Right lobe of liver (tissue), 6 donors: ENCODE data around the gene CD2AP. TPM values are rescaled to one million over a fixed set of nuclear protein-coding genes. Genes with fewer than 3 reads are reported as not detected.

Source experiments
- ATAC-seq, 4 donors: fragments of 200-7000 bp; cut with Tn5 transposase; one replicate each; pipeline ENCODE4 v1.9.1; 2020; ENCODE audit warnings: mild to moderate bottlenecking in 4 of 4, moderate library complexity in 4 of 4
- DNase-seq, 3 donors: peaks; one replicate each; pipeline ENCODE4 v3.0.0-alpha.2; 2020
- H3K27ac ChIP-seq, 3 donors: fragments of 200-600 bp; one replicate each; pipeline ENCODE4 v1.8.0; 2022
- H3K27me3 ChIP-seq, 2 donors: fragments of 200-600 bp; one replicate each; pipeline ENCODE4 v1.8.0; 2022
- H3K36me3 ChIP-seq, 4 donors: fragments of 200-600 bp; sonication (generic) in 1 of 4; one replicate each; pipeline versions ENCODE4 v1.5.1 to v1.8.0; 2017 to 2022; ENCODE audit warnings: control low read depth in 1 of 4
- H3K4me1 ChIP-seq, 4 donors: fragments of 200-600 bp; sonication (generic) in 1 of 4; one replicate each; pipeline versions ENCODE4 v1.5.1 to v1.8.0; 2017 to 2022; ENCODE audit warnings: control low read depth in 1 of 4
- H3K4me3 ChIP-seq, 3 donors: fragments of 200-600 bp; one replicate each; pipeline ENCODE4 v1.8.0; 2022
- H3K9me3 ChIP-seq, 4 donors: fragments of 200-600 bp; sonication (generic) in 1 of 4; one replicate each; pipeline versions ENCODE4 v1.5.1 to v1.8.0; 2017 to 2022; ENCODE audit warnings: control low read depth in 1 of 4
- POLR2A ChIP-seq: fragments of 450-650 bp; IDR thresholded peaks from one replicate; pipeline ENCODE4 v1.6.1; 2017; ENCODE audit warnings: antibody characterized with exemption, mild to moderate bottlenecking
- WGBS: methylation state at CpG from one replicate; pipeline ENCODE4 v1.1.6; 2018; ENCODE audit warnings: low coverage, low lambda C conversion rate; ENCODE audit not compliant: insufficient coverage; ENCODE audit errors: missing lambda C conversion rate; 5-methylcytosine and 5-hydroxymethylcytosine counted together
- intact Hi-C, 2 donors: fragments of 100-400 bp; cut with DNase I; formaldehyde crosslinking; loops; one replicate each; pipeline versions ENCODE4 v1.11.2 to v1.14.1; 2022
- total RNA-seq, 6 experiments: library from RNA; depleted of rRNA in 2 of 6; stranded (reverse); fragments of >200 nt in 2 of 6; fragmentation: NEBNext Ultra II Directional in 3 of 6; extraction: Animal tissue kit (Norgen Biotek cat#: 25700) in 3 of 6; gene quantifications; one replicate each; pipeline versions ENCODE4 v1.1.0 to v1.2.4, GENCODE V29; 2016 to 2023
- TF ChIP-seq, protein P1 (sequence below), 4 donors: fragments of 200-600 bp in 3 of 4; fragments of 450-650 bp in 1 of 4; IDR thresholded peaks; one replicate each; pipeline versions ENCODE4 v1.5.1 to v1.8.0; 2016 to 2022; ENCODE audit warnings: antibody characterized with exemption in 4 of 4, mild to moderate bottlenecking in 2 of 4
- donor health status: DM: no; HTN: yes; CAD: no.
- donor health status: DM: no; HTN: no; CAD: no.
- donor health status: DM: no; HTN: no; CAD: no.
- donor health status: DM: no; HTN: yes; CAD: no.
- donor health status: DM: no; HTN: yes; CAD: no.

CD2AP gene
- total RNA-seq, 6 experiments from 2014 or later, result 12.0 to 24.8 (median 15.1) TPM

DNA sequence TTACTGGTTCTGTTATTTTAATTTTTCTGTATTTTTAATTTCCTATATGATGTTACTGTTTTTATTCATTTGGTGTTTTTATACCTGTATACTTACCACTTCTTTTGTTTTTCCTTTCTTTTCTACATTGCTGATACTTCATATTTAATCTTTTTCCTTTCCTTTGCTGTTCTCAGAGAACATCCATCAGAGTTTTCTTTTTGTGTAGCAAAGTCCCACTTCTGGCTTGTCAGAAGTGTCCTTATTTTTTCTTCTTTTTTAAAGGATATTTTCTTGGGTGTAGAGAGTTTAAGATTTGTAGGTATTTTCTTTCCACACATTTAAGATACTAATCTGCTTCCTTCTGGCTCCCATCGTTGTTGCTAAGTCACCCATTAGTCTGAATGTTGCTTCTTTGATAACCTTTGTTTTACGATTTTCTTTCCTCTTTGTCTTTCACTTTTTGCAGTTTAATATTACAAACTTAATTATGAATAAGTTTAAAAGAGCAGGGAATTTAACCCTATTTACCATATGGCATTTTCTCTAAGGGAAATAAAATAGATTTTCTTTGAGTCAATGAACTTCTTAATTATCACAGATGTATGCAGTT is 18.5 kb downstream of the CD2AP start:
- intact Hi-C loops, result no loop called here
- Histone ChIP-seq H3K9me3 (no peaks in the 10 kb centered on the region), H3K27ac (no peak overlapping the region), H3K4me1 (peaks cover 0 to 3% (median 0%) of the 10 kb centered on the region in 4 donors), H3K27me3 (no peaks in the 10 kb centered on the region), H3K36me3 (no peaks in the 10 kb centered on the region), H3K4me3 (no peak overlapping the region)
- DNase-seq, result no peak
- TF ChIP-seq, protein P1, sequence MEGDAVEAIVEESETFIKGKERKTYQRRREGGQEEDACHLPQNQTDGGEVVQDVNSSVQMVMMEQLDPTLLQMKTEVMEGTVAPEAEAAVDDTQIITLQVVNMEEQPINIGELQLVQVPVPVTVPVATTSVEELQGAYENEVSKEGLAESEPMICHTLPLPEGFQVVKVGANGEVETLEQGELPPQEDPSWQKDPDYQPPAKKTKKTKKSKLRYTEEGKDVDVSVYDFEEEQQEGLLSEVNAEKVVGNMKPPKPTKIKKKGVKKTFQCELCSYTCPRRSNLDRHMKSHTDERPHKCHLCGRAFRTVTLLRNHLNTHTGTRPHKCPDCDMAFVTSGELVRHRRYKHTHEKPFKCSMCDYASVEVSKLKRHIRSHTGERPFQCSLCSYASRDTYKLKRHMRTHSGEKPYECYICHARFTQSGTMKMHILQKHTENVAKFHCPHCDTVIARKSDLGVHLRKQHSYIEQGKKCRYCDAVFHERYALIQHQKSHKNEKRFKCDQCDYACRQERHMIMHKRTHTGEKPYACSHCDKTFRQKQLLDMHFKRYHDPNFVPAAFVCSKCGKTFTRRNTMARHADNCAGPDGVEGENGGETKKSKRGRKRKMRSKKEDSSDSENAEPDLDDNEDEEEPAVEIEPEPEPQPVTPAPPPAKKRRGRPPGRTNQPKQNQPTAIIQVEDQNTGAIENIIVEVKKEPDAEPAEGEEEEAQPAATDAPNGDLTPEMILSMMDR (IDR thresholded peaks at IDR 0.05), result no peak
- no peak for TF ChIP-seq POLR2A
- WGBS, result 19% methylated on average over 2 of the region's 2 CpGs
- ATAC-seq, result no peak

DNA sequence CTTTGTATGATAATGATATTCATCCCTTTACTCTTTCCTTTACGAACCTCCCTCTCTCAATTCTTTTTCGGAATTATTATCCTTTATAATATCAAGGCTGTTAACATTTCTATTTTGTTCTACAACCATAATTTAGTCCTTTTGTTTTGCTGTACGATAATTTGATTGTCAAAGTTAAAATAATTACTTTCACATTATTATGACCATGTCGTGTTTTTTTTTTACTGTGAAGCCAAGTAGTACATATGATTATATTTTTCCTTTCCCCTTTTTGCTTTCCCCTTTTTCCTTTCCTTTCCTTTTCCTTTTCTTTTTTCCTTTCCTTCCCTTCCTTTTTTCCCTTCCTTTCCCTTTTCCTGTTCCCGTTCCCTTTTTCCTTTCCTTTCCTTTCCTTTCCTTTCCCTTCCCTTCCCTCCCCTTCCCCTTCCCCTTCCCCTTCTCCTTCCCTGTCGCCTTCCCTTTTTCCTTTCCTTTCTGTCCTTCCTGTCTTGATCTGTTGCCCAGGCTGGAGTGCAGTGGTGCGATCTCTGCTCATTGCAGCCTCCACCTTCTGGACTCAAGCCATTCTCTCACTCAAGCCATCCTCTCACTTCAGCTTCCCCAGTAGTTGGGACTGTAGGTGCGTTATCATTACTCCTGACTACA is 19.5 kb downstream of the CD2AP start:
- DNase-seq (no peak), ATAC-seq (peak in 1 of 4 donors; percentile 45)
- TF ChIP-seq, protein P1 (IDR thresholded peaks at IDR 0.05), result no peak
- no peak for TF ChIP-seq POLR2A
- 67% methylated on average over 8 of the region's 8 CpGs for WGBS
- Histone ChIP-seq H3K4me3 (no peak overlapping the region), H3K27ac (no peak overlapping the region), H3K4me1 (peaks cover 0 to 13% (median 4%) of the 10 kb centered on the region in 4 donors), H3K27me3 (no peaks in the 10 kb centered on the region), H3K36me3 (no peaks in the 10 kb centered on the region), H3K9me3 (no peaks in the 10 kb centered on the region)
- intact Hi-C loops, result no loop called here

DNA sequence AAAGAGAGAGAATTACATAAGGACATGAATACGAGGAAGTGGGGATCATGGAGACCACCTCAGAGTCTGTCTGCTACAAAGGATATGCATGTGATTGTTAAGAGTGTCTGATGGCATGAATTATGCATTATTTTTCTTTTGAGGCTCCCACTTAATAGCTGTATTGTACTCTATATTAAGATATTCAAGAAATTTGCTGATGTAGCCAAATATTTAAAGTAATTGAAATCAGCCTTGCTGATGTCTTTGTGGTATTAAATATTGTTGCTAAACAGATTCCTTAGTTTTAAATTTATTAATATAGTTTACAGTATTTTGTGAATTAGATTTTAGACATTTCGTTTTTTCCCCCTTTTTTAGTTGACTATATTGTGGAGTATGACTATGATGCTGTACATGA is 25.3 kb downstream of the CD2AP start:
- ATAC-seq (no peak), DNase-seq (no peak)
- no peak for TF ChIP-seq POLR2A
- TF ChIP-seq, protein P1 (IDR thresholded peaks at IDR 0.05), result no peak
- H3K27me3 ChIP-seq, result no peaks in the 10 kb centered on the region
- 71% methylated on average over 2 of the region's 2 CpGs for WGBS
- no peaks in the 10 kb centered on the region for H3K36me3 ChIP-seq
- peaks cover 0 to 14% (median 7%) of the 10 kb centered on the region in 4 donors for H3K4me1 ChIP-seq
- H3K9me3 ChIP-seq, result no peaks in the 10 kb centered on the region
- intact Hi-C loops, result no loop called here
- H3K27ac ChIP-seq, result no peak overlapping the region
- no peak overlapping the region for H3K4me3 ChIP-seq

DNA sequence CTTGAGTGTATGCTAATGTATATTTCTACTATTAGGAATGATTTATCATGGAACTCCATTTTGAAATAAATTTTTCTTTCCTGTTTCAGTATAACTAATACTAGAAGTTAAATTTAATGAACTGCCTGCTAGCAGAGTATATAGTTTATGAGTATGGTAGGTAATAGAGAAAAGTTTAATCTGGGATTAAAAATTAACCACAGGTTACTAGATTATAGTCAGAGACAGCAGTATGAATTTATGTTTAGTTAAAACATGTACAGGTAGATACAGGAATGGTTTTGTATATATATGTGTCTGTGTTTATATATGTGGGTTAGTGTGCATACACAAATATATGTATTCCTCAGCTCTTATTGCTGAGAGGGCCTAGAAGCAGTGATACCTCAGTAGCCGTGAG is 32.3 kb downstream of the CD2AP start:
- ATAC-seq (no peak), DNase-seq (no peak)
- intact Hi-C loops, result no loop called here
- Histone ChIP-seq H3K27me3 (no peaks in the 10 kb centered on the region), H3K4me1 (peaks cover 0 to 3% (median 0%) of the 10 kb centered on the region in 4 donors), H3K4me3 (no peak overlapping the region), H3K9me3 (peaks cover 0 to 4% (median 0%) of the 10 kb centered on the region in 4 donors), H3K36me3 (peaks cover 0 to 1% (median 0%) of the 10 kb centered on the region in 4 donors), H3K27ac (no peak overlapping the region)
- no peak for TF ChIP-seq POLR2A
- TF ChIP-seq, protein P1 (IDR thresholded peaks at IDR 0.05), result no peak
- WGBS, result 100% methylated on average over 1 of the region's 1 CpG
